ENCODE data around the gene SYTL4. TPM values are rescaled to one million over a fixed set of nuclear protein-coding genes. Genes with fewer than 3 reads are reported as not detected.

The SYTL4 gene
- total RNA-seq, 1 experiment from 2014 or later, result 0.23 TPM

- Histone ChIP-seq H3K36me3 (no peaks in the 10 kb centered on the region), H3K4me3 (no peak overlapping the region), H3K9me3 (no peaks in the 10 kb centered on the region), H3K27me3 (no peaks in the 10 kb centered on the region)
- DNase-seq, result no peak
Measured at GRCh38 chrX:100663642-100664041, 68.3 kb downstream of the SYTL4 start.

- no peaks in the 10 kb centered on the region for H3K9me3 ChIP-seq
- no peaks in the 10 kb centered on the region for H3K27me3 ChIP-seq
- DNase-seq, result no peak
- H3K36me3 ChIP-seq, result no peaks in the 10 kb centered on the region
- H3K4me3 ChIP-seq, result no peak overlapping the region
Measured at GRCh38 chrX:100662796-100663195, 69.1 kb downstream of the SYTL4 start.

GRCh38 chrX:100662170-100662569 lies 69.8 kb downstream of the SYTL4 start:
- Histone ChIP-seq H3K36me3 (no peaks in the 10 kb centered on the region), H3K27me3 (no peaks in the 10 kb centered on the region), H3K9me3 (no peaks in the 10 kb centered on the region), H3K4me3 (no peak overlapping the region)
- no peak for DNase-seq

DNA sequence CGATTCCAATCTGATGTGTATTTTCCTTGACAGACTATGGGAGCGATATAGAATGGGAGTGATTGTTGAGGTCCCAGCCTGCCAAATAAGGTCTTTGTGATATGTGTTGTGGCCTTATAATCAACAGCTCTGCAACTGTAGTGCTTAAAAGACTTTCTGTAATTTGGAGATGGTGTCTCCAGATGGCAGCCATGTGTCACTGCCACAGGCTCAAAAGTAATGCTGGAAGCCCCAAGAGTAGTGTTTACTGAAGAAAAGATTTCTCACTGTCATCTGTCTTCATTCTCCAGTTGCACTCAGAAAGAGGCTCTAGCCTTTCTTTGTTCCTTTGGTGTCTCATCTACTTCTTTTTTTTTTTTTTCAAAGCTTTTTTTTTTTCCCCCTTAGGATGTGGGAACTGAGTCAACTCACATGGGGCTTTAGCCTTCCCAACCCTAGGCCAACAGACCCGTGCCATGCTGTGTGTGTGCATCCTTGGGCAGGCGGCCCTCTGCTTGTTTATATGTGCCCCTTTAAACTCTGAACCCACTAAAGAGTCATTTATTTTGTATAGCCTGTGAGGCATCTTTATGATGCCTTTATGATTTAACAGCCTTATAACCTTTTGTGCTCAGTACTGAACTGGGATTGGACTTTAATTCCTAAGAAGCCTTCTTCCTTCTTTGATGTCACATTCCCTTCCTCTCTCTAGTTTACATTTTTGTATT lies 72.3 kb downstream of the SYTL4 start:
- H3K36me3 ChIP-seq, result no peaks in the 10 kb centered on the region
- DNase-seq, result no peak
- no peaks in the 10 kb centered on the region for H3K27me3 ChIP-seq
- no peak overlapping the region for H3K4me3 ChIP-seq
- no peaks in the 10 kb centered on the region for H3K9me3 ChIP-seq

GRCh38 chrX:100658941-100659381 lies 73.0 kb downstream of the SYTL4 start:
- Histone ChIP-seq H3K27me3 (no peaks in the 10 kb centered on the region), H3K9me3 (no peaks in the 10 kb centered on the region), H3K4me3 (no peak overlapping the region), H3K36me3 (no peaks in the 10 kb centered on the region)
- DNase-seq, result no peak

DNA sequence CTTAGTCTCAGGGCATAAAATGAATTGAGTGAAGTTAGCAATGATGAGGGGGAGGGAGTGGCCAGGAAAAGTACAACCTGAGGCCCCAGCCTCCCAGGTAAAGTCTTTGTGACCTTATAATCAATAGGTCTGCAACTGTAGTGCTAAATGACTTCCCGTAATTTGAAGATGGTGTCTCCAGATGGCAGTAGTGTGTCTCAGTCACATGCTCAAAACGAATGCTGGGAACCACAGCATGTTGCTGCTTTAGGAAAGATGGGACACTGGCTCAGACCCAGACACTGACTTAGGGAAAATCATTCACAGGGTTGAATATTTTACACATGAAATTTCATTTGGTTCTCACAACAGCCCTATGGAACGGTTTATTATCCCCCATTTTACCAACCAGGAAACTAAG lies 77.7 kb downstream of the SYTL4 start:
- Histone ChIP-seq H3K36me3 (no peaks in the 10 kb centered on the region), H3K9me3 (no peaks in the 10 kb centered on the region), H3K27me3 (no peaks in the 10 kb centered on the region), H3K4me3 (no peak overlapping the region)
- DNase-seq, result no peak

DNA sequence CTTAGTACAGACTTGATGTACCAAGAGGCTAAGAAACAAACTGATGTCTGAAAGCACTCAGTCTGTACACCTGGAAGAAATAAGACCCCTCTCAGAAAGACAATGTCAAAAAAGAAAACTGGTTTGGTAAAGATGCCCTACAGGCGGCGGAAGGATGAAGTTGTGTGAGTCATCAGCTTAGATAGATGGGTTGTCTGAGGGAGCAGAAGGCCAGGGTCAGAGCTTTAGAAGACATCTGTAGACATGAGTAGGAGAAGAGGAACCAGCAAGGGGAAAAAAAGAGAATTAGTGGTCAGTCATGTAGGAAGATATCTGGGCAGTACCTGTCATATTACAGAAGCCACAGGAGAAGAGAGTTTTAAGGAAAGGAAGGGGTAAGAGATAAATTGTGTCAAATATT lies 79.7 kb downstream of the SYTL4 start:
- H3K27me3 ChIP-seq, result no peaks in the 10 kb centered on the region
- H3K9me3 ChIP-seq, result no peaks in the 10 kb centered on the region
- no peak overlapping the region for H3K4me3 ChIP-seq
- DNase-seq, result no peak
- H3K36me3 ChIP-seq, result no peaks in the 10 kb centered on the region

GRCh38 chrX:100650841-100651240 lies 81.1 kb downstream of the SYTL4 start:
- Histone ChIP-seq H3K27me3 (no peaks in the 10 kb centered on the region), H3K36me3 (no peaks in the 10 kb centered on the region), H3K4me3 (no peak overlapping the region), H3K9me3 (no peaks in the 10 kb centered on the region)
- DNase-seq, result no peak

- H3K36me3 ChIP-seq, result no peaks in the 10 kb centered on the region
- no peaks in the 10 kb centered on the region for H3K9me3 ChIP-seq
- DNase-seq, result peak; percentile 82
- no peaks in the 10 kb centered on the region for H3K27me3 ChIP-seq
- H3K4me3 ChIP-seq, result no peak overlapping the region
Measured at GRCh38 chrX:100649550-100650356, 82.2 kb downstream of the SYTL4 start.

DNA sequence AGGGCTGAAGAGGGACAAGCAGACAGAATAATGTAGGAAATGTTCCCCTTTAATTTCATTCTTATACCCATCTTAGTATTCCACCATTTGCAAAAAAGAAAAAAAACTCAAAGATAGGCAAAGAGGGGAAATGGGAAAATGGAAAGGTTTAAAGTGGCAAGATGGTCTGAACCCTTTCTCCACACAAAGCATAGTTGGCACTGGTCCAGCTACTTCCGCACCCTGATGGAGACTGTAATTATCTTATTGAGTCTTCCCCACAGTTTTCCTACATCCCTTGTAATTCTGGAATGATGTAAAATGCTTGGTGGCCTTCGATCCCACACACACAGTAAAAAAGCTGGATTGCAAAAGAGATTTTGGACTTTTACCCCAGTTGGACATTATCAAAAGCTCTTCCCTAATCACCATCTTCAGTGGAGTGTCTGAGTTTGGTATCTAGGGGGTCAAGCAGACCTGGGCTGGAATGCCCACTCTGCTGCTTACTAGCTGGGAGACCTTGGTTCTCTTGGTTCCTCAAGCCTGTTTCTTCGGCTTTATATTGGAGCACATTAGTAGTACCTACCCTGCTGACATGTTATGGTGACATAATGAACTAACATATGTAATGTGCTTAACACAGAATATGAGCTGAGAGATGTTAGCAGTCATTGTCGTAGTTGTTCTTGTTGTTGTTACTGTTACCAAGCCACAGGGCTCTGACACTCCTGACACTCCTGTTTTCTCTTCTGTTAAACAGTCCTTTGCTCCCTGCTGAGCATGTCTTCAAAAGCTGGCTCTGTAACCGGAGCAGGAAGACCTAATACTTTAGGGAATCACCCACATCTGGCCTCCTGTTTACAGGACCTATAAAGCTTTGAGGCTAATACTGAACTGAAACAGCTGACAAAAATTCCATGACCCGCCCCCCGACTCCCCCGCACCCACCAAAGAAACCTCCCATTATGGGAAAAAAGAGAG lies 83.2 kb downstream of the SYTL4 start:
- peak; percentile 50 for DNase-seq
- Histone ChIP-seq H3K27me3 (no peaks in the 10 kb centered on the region), H3K9me3 (no peaks in the 10 kb centered on the region), H3K36me3 (no peaks in the 10 kb centered on the region), H3K4me3 (no peak overlapping the region)

- Histone ChIP-seq H3K27me3 (no peaks in the 10 kb centered on the region), H3K4me3 (no peak overlapping the region), H3K9me3 (no peaks in the 10 kb centered on the region), H3K36me3 (no peaks in the 10 kb centered on the region)
- DNase-seq, result no peak
Measured at GRCh38 chrX:100647739-100648138, 84.2 kb downstream of the SYTL4 start.

DNA sequence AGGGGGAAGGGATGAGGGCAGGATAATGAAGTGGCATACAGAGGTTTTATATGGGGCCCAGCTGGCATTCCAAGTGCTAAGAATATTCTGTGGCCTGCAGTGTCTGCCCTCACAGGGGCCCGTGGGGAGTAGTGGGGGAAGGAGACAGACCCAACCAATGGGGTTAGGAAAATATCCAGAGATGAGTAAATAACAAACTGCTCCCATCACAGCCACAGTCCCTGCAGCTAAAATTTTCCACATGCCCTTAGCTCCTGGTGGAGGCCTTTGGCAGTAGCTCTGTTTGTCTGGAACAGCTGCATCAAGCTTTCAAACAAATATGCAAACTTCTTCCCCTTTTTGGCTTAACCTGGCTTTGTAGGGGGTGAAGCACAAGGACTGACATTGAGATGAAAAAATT lies 84.8 kb downstream of the SYTL4 start:
- H3K36me3 ChIP-seq, result no peaks in the 10 kb centered on the region
- H3K4me3 ChIP-seq, result no peak overlapping the region
- no peak for DNase-seq
- no peaks in the 10 kb centered on the region for H3K9me3 ChIP-seq
- H3K27me3 ChIP-seq, result no peaks in the 10 kb centered on the region

GRCh38 chrX:100645106-100645505 lies 86.8 kb downstream of the SYTL4 start:
- Histone ChIP-seq H3K4me3 (peak overlapping the region; percentile 45), H3K9me3 (no peaks in the 10 kb centered on the region), H3K36me3 (no peaks in the 10 kb centered on the region), H3K27me3 (no peaks in the 10 kb centered on the region)
- DNase-seq, result no peak

GRCh38 chrX:100643956-100644860 lies 87.7 kb downstream of the SYTL4 start, which contains the start of gene SRPX2:
SRPX2 (plus strand) TSS chrX:100644199; CDS start chrX:100646323, 2,124 bp downstream.
- DNase-seq, result peak; percentile 76
- Histone ChIP-seq H3K4me3 (peak within 1 kb of the TSS; percentile 45), H3K27me3 (no peaks in the 10 kb centered on the region), H3K9me3 (no peaks in the 10 kb centered on the region), H3K36me3 (no peaks in the 10 kb centered on the region)

DNA sequence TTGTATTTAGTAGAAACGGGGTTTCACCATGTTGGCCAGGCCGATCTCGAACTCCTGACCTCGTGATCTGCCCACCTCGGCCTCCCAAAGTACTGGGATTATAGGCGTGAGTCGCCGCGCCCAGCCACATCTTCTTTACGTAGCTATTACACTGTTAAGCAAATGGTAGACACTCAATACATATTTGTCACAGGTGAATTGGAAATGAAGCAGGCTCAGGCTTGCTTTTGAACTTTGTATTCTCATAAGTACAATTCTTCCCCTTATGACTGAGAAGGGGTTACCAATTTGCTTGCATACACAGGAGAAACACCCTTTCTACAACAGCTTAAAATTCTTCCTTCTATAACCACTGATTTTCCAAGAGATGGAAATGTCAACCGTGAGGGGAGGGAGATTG lies 88.7 kb downstream of the SYTL4 start:
- no peaks in the 10 kb centered on the region for H3K36me3 ChIP-seq
- H3K27me3 ChIP-seq, result no peaks in the 10 kb centered on the region
- H3K4me3 ChIP-seq, result no peak overlapping the region
- no peak for DNase-seq
- H3K9me3 ChIP-seq, result no peaks in the 10 kb centered on the region

- Histone ChIP-seq H3K4me3 (no peak overlapping the region), H3K36me3 (no peaks in the 10 kb centered on the region), H3K27me3 (no peaks in the 10 kb centered on the region), H3K9me3 (no peaks in the 10 kb centered on the region)
- DNase-seq, result no peak
Measured at GRCh38 chrX:100642290-100642689, 89.6 kb downstream of the SYTL4 start.

Measured in MG63 (cell line).